PC-3 (cell line): ENCODE measurements around the gene KAT7. TPM values are rescaled to one million over a fixed set of nuclear protein-coding genes. Genes with fewer than 3 reads are reported as not detected.

Experiments used
- ATAC-seq: fragments of 200-7000 bp; cut with Tn5 transposase; 2 replicates; pipeline ENCODE4 v1.9.1; 2020; ENCODE audit warnings: mild to moderate bottlenecking, moderate library complexity
- BruUV-seq: library from RNA; stranded (reverse); fragments of 400-500 nt; replicated peaks from 2 replicates; lab custom pipeline; 2021; lab: Mats Ljungman, UMichigan
- CTCF ChIA-PET: fragments of 300-600 bp; sonication (Branson Sonifier 250); formaldehyde crosslinking; loops from one replicate; lab custom pipeline; 2022; ENCODE audit warnings: antibody characterized with exemption; lab: Charles Lee
- POLR2A ChIA-PET: fragments of 300-600 bp; sonication (Branson Sonifier 250); formaldehyde crosslinking; loops from one replicate; lab custom pipeline; 2022; ENCODE audit warnings: antibody characterized with exemption; ENCODE audit not compliant: unreplicated experiment; lab: Charles Lee
- DNase-seq: peaks from one replicate; pipeline ENCODE4 v3.0.0-alpha.2; 2015
- H2AFZ ChIP-seq: fragments of 300-600 bp; sonication (generic); 2 replicates; pipeline ENCODE4 v1.6.0; 2016; ENCODE audit warnings: antibody characterized with exemption, low read length
- H3F3A ChIP-seq: fragments of 300-600 bp; sonication (generic); one replicate; pipeline ENCODE4 v1.6.0; 2017; ENCODE audit warnings: antibody characterized with exemption, low read length, control low read depth, mild to moderate bottlenecking; ENCODE audit not compliant: unreplicated experiment
- H3K27ac ChIP-seq: fragments of 300-600 bp; sonication (generic); 2 replicates; pipeline ENCODE4 v1.5.1; 2016; ENCODE audit warnings: mild to moderate bottlenecking, low read length
- H3K27me3 ChIP-seq: fragments of 300-600 bp; sonication (generic); 2 replicates; pipeline ENCODE4 v1.6.1; 2016; ENCODE audit warnings: low read length, mixed read lengths
- H3K36me3 ChIP-seq: fragments of 300-600 bp; sonication (generic); 2 replicates; pipeline ENCODE4 v1.6.1; 2016; ENCODE audit warnings: low read depth, mixed run types, low read length, mixed read lengths
- H3K4me1 ChIP-seq: fragments of 300-600 bp; sonication (generic); 2 replicates; pipeline ENCODE4 v1.5.1; 2016; ENCODE audit warnings: low read length; ENCODE audit not compliant: insufficient read depth
- H3K4me2 ChIP-seq: fragments of 300-600 bp; sonication (generic); 2 replicates; pipeline ENCODE4 v1.6.0; 2016; ENCODE audit warnings: low read length
- H3K4me3 ChIP-seq: fragments of 300-600 bp; sonication (generic); 2 replicates; pipeline ENCODE4 v1.5.1; 2016; ENCODE audit warnings: mild to moderate bottlenecking, low read length, mixed read lengths
- H3K79me2 ChIP-seq: fragments of 300-600 bp; sonication (generic); 2 replicates; pipeline ENCODE4 v1.6.1; 2017; ENCODE audit warnings: low read length, mixed read lengths
- H3K9ac ChIP-seq: fragments of 300-600 bp; sonication (generic); 2 replicates; pipeline ENCODE4 v1.6.0; 2016; ENCODE audit warnings: mild to moderate bottlenecking, low read length
- H3K9me2 ChIP-seq: fragments of 300-600 bp; sonication (generic); replicated peaks from 2 replicates; pipeline ENCODE4 v1.6.1; 2016; ENCODE audit warnings: mixed run types, low read length, mixed read lengths
- H3K9me3 ChIP-seq: fragments of 300-600 bp; sonication (generic); 2 replicates; pipeline ENCODE4 v1.6.1; 2016; ENCODE audit warnings: low read length, mixed read lengths
- H4K20me1 ChIP-seq: fragments of 300-600 bp; sonication (generic); 2 replicates; pipeline ENCODE4 v1.6.1; 2016; ENCODE audit warnings: low read length, mixed read lengths
- CTCF ChIP-seq: fragments of 300-600 bp; sonication (generic); conservative IDR thresholded peaks from 2 replicates; pipeline ENCODE4 v1.5.1; 2017; ENCODE audit warnings: antibody characterized with exemption, low read depth, mild to moderate bottlenecking, low read length
- EZH2 ChIP-seq: fragments of 300-600 bp; sonication (generic); IDR thresholded peaks from one replicate; pipeline ENCODE4 v1.6.1; 2017; ENCODE audit warnings: antibody characterized with exemption, mild to moderate bottlenecking, low read length; ENCODE audit not compliant: unreplicated experiment
- EZH2phosphoT487 ChIP-seq: fragments of 300-600 bp; sonication (generic); IDR thresholded peaks from 2 replicates; pipeline ENCODE4 v1.6.1; 2018; ENCODE audit warnings: mild to moderate bottlenecking, antibody characterized with exemption, low read length, borderline replicate concordance
- intact Hi-C: fragments of 100-400 bp; cut with micrococcal nuclease; formaldehyde crosslinking; loops from 2 replicates; pipeline ENCODE4 v1.9.0; 2023
- total RNA-seq: library from RNA; depleted of rRNA; stranded (reverse); fragments of >200 nt; gene quantifications from 2 replicates; pipeline ENCODE4 v1.2.3, GENCODE V29; 2014

The KAT7 gene
- total RNA-seq, 1 experiment from 2014 or later, result 39.1 TPM

- BruUV-seq, result no TSS peak
- TF ChIP-seq EZH2phosphoT487, result no peak
- TF ChIP-seq CTCF, result peak; percentile 90
- Histone ChIP-seq H3K4me2 (peak overlapping the region; percentile 89), H3K36me3 (no peaks in the 10 kb centered on the region), H3K4me3 (peak overlapping the region; percentile 66), H3K79me2 (no peaks in the 10 kb centered on the region), H3K27ac (no peak overlapping the region), H2AFZ (peak overlapping the region; percentile 90), H3K27me3 (peaks cover 3% of the 10 kb centered on the region; the same call in 1 of the 2 replicates), H3K4me1 (no peaks in the 10 kb centered on the region; the same call in 1 of the 2 replicates), H3K9ac (no peak overlapping the region), H3F3A (no peaks in the 10 kb centered on the region), H3K9me3 (no peaks in the 10 kb centered on the region), H4K20me1 (no peaks in the 10 kb centered on the region), H3K9me2 (no peaks in the 10 kb centered on the region)
- DNase-seq (peak; percentile 74), ATAC-seq (peak; percentile 65)
- ChIA-PET POLR2A (no interaction called here), CTCF (interaction anchor here (0.5 to 0.7 kb wide), 3 partner anchors 58 to 172 kb away, joined by 3 read pairs; partner anchors contain the start of gene FAM117A)
- intact Hi-C loops, result loop anchor here (1.0 kb wide), 1 partner anchor 143 kb away; no protein-coding TSS in a partner anchor
Measured at GRCh38 chr17:49851387-49852291, 63.2 kb downstream of the KAT7 start.

- no peaks in the 10 kb centered on the region for H3F3A ChIP-seq
- no peak for DNase-seq
- TF ChIP-seq EZH2phosphoT487 (no peak), EZH2 (no peak), CTCF (no peak)
- no peaks in the 10 kb centered on the region for H3K36me3 ChIP-seq
- intact Hi-C loops, result no loop called here
- no peaks in the 10 kb centered on the region for H3K79me2 ChIP-seq
- no peaks in the 10 kb centered on the region for H3K9me3 ChIP-seq
- CTCF ChIA-PET, result no interaction called here
- H3K9ac ChIP-seq, result no peak overlapping the region
- H3K9me2 ChIP-seq, result no peaks in the 10 kb centered on the region
- no peak overlapping the region for H2AFZ ChIP-seq
- H3K27me3 ChIP-seq, result peaks cover 3% of the 10 kb centered on the region; the same call in 1 of the 2 replicates
- no peaks in the 10 kb centered on the region; the same call in 1 of the 2 replicates for H3K4me1 ChIP-seq
- no peak overlapping the region for H3K27ac ChIP-seq
- ATAC-seq, result no peak
- H3K4me3 ChIP-seq, result no peak overlapping the region
- H3K4me2 ChIP-seq, result no peak overlapping the region
- no peaks in the 10 kb centered on the region for H4K20me1 ChIP-seq
- POLR2A ChIA-PET, result no interaction called here
- no TSS peak for BruUV-seq
Measured at GRCh38 chr17:49853470-49854015, 65.1 kb downstream of the KAT7 start.
